ENCODE data around the gene PRKG1.
"Not testable (repeated sequence)": the region's sequence is repeated elsewhere in the genome, so short reads cannot be mapped to it uniquely, and the experiment has no call there.

PRKG1 gene

GRCh38 chr10:51270936-51271530 is 196.7 kb downstream of the PRKG1 start:
- DNase-seq (ENCODE audit: low read depth) = no peak

GRCh38 chr10:51272099-51272498 is 197.8 kb downstream of the PRKG1 start:
- DNase-seq (ENCODE audit: low read depth) = not testable (repeated sequence)

GRCh38 chr10:51272555-51272954 is 198.3 kb downstream of the PRKG1 start:
- no peak for DNase-seq (ENCODE audit: low read depth)

- DNase-seq (ENCODE audit: low read depth) = no peak
Observed at GRCh38 chr10:51273574-51273973, 199.3 kb downstream of the PRKG1 start.

GRCh38 chr10:51276097-51276496 is 201.8 kb downstream of the PRKG1 start:
- DNase-seq (ENCODE audit: low read depth) = not testable (repeated sequence)

- not testable (repeated sequence) for DNase-seq (ENCODE audit: low read depth)
Observed at GRCh38 chr10:51281387-51281786, 207.1 kb downstream of the PRKG1 start.

GRCh38 chr10:51285601-51286000 is 211.3 kb downstream of the PRKG1 start:
- DNase-seq (ENCODE audit: low read depth) = no peak

- no peak for DNase-seq (ENCODE audit: low read depth)
Observed at GRCh38 chr10:51288511-51288910, 214.2 kb downstream of the PRKG1 start.

GRCh38 chr10:51289519-51289918 is 215.2 kb downstream of the PRKG1 start:
- no peak for DNase-seq (ENCODE audit: low read depth)

- no peak for DNase-seq (ENCODE audit: low read depth)
Observed at GRCh38 chr10:51291961-51292360, 217.7 kb downstream of the PRKG1 start.

- no peak for DNase-seq (ENCODE audit: low read depth)
Observed at GRCh38 chr10:51297438-51297837, 223.2 kb downstream of the PRKG1 start.

GRCh38 chr10:51300617-51301304 is 226.5 kb downstream of the PRKG1 start:
- DNase-seq (ENCODE audit: low read depth) = no peak

- DNase-seq (ENCODE audit: low read depth) = no peak
Observed at GRCh38 chr10:51301644-51302043, 227.4 kb downstream of the PRKG1 start.

- no peak for DNase-seq (ENCODE audit: low read depth)
Observed at GRCh38 chr10:51302316-51302715, 228.0 kb downstream of the PRKG1 start.

- no peak for DNase-seq (ENCODE audit: low read depth)
Observed at GRCh38 chr10:51308116-51308515, 233.8 kb downstream of the PRKG1 start.

- no peak for DNase-seq (ENCODE audit: low read depth)
Observed at GRCh38 chr10:51311228-51311627, 236.9 kb downstream of the PRKG1 start.

- no peak for DNase-seq (ENCODE audit: low read depth)
Observed at GRCh38 chr10:51312817-51313216, 238.5 kb downstream of the PRKG1 start.

- DNase-seq (ENCODE audit: low read depth) = no peak
Observed at GRCh38 chr10:51313251-51313650, 239.0 kb downstream of the PRKG1 start.

- no peak for DNase-seq (ENCODE audit: low read depth)
Observed at GRCh38 chr10:51313773-51314478, 239.6 kb downstream of the PRKG1 start.

GRCh38 chr10:51314481-51314880 is 240.2 kb downstream of the PRKG1 start:
- no peak for DNase-seq (ENCODE audit: low read depth)

- DNase-seq (ENCODE audit: low read depth) = no peak
Observed at GRCh38 chr10:51318399-51319172, 244.3 kb downstream of the PRKG1 start.

- no peak for DNase-seq (ENCODE audit: low read depth)
Observed at GRCh38 chr10:51319173-51319435, 244.8 kb downstream of the PRKG1 start.

GRCh38 chr10:51321300-51321699 is 247.0 kb downstream of the PRKG1 start:
- DNase-seq (ENCODE audit: low read depth) = no peak

Measured in stimulated activated CD4-positive, alpha-beta T cell treated with anti-CD3 and anti-CD28 coated beads, Interleukin-2, amount 100 ng/mL, for 4 hours (primary cell).